Ishikawa (cell line): ENCODE results near the gene SMAD2.

Experiments
- CEBPB ChIP-seq: IDR thresholded peaks from 2 replicates; pipeline ENCODE4 v1.6.1; 2012
- CREB1 ChIP-seq: IDR thresholded peaks from 2 replicates; pipeline ENCODE4 v1.6.1; 2012; ENCODE audit warnings: low read depth
- EGR1 ChIP-seq: IDR thresholded peaks from 2 replicates; pipeline ENCODE4 v1.6.1; 2012
- EP300 ChIP-seq: IDR thresholded peaks from 2 replicates; pipeline ENCODE4 v1.6.1; 2012; ENCODE audit warnings: borderline replicate concordance
- FOXM1 ChIP-seq: IDR thresholded peaks from 2 replicates; pipeline ENCODE4 v1.6.1; 2012; ENCODE audit warnings: low read depth, borderline replicate concordance
- MAX ChIP-seq: IDR thresholded peaks from 2 replicates; pipeline ENCODE4 v1.6.1; 2012
- NFIC ChIP-seq: IDR thresholded peaks from 2 replicates; pipeline ENCODE4 v1.6.1; 2012
- RAD21 ChIP-seq: IDR thresholded peaks from 2 replicates; pipeline ENCODE4 v1.6.1; 2012; ENCODE audit warnings: low read depth
- REST ChIP-seq: IDR thresholded peaks from 2 replicates; pipeline ENCODE4 v1.6.1; 2012; ENCODE audit warnings: low read depth, mild to moderate bottlenecking
- TAF1 ChIP-seq: IDR thresholded peaks from 2 replicates; pipeline ENCODE4 v1.6.1; 2012; ENCODE audit warnings: low read depth, mild to moderate bottlenecking
- TCF12 ChIP-seq: IDR thresholded peaks from 2 replicates; pipeline ENCODE4 v1.6.1; 2012; ENCODE audit warnings: low read depth
- TEAD4 ChIP-seq: IDR thresholded peaks from 2 replicates; pipeline ENCODE4 v1.6.1; 2012
- YY1 ChIP-seq: IDR thresholded peaks from 2 replicates; pipeline ENCODE4 v1.6.1; 2012; ENCODE audit warnings: low read depth
- ZBTB7A ChIP-seq: IDR thresholded peaks from 2 replicates; pipeline ENCODE4 v1.6.1; 2012; ENCODE audit warnings: low read depth
- TF ChIP-seq, protein P1 (sequence below): IDR thresholded peaks from 2 replicates; pipeline ENCODE4 v1.6.1; 2012

The SMAD2 gene

GRCh38 chr18:47912343-47912742, 18.1 kb downstream of the SMAD2 start:
- no peak for TF ChIP-seq EP300
- TF ChIP-seq YY1, result no peak
- TF ChIP-seq ZBTB7A, result no peak
- no peak for TF ChIP-seq REST
- TF ChIP-seq TAF1, result no peak

DNA sequence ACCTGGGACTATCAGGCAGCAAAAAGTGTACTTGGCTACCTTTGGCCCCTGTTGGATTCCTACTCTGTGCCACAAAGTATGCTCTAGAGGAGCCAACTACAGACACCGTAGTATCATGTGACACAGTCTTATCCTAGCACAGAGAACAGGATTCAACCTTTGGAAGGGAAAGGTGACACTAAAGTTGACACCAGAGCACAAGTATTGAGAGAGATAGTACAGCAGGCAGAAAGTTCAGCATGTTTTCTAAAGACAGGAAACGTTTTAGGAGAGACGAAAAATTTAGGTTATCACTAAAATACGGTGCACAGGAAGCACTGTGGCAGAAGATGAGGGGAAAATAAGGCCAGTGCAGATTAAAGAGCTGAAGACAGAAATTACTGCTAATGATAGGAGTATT, 18.6 kb downstream of the SMAD2 start:
- no peak for TF ChIP-seq TEAD4
- no peak for TF ChIP-seq RAD21
- no peak for TF ChIP-seq CEBPB
- no peak for TF ChIP-seq EGR1
- TF ChIP-seq REST, result no peak
- no peak for TF ChIP-seq NFIC
- TF ChIP-seq MAX, result no peak
- no peak for TF ChIP-seq YY1
- TF ChIP-seq ZBTB7A, result no peak
- no peak for TF ChIP-seq EP300
- no peak for TF ChIP-seq TAF1
- TF ChIP-seq, protein P1, sequence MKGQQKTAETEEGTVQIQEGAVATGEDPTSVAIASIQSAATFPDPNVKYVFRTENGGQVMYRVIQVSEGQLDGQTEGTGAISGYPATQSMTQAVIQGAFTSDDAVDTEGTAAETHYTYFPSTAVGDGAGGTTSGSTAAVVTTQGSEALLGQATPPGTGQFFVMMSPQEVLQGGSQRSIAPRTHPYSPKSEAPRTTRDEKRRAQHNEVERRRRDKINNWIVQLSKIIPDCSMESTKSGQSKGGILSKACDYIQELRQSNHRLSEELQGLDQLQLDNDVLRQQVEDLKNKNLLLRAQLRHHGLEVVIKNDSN, result no peak

GRCh38 chr18:47909484-47909883, 21.0 kb downstream of the SMAD2 start:
- TF ChIP-seq NFIC, result no peak
- no peak for TF ChIP-seq TAF1

DNA sequence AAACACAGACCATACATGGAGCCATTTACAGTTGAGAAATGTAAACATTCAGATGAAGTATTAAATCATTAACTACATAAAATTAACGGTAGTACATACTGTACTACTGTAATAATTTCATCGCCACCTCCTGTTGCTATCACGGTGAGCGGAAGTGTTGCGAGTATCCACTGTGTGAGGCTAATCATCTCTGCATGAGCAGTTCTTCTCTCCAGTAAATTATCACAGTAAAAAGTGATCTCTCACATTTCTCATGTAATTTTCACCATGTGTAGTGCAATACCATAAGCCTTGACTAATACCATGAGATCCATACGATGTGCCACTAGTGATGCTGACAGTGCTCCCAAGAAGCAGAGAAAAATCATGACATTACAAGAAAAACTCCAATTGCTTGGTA, 21.9 kb downstream of the SMAD2 start:
- TF ChIP-seq EP300 (no peak), EGR1 (no peak), MAX (no peak), ZBTB7A (no peak), REST (no peak), TEAD4 (no peak), FOXM1 (no peak), RAD21 (no peak), TCF12 (no peak), YY1 (no peak), TAF1 (no peak), CREB1 (no peak), NFIC (no peak), CEBPB (no peak)
- TF ChIP-seq, protein P1, result no peak

DNA sequence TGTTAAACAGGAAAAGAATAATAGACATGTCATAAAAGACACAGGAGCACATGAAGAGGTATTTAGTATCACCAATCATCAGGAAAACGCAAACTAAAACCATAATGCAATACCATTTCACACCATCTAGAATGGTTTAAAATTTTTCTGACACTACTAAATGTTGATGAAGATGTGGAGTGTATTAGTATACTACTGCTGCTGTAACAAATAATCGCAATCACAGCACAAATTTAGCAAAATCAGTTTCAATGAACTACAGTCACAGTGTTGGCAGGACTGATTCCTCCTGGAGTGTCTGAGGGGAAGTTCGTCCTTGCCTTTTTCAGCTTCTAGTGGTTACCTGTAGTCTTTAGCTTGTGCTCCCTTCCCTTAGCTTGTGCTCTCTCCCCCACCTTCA, 24.1 kb downstream of the SMAD2 start:
- TF ChIP-seq NFIC, result no peak
- TF ChIP-seq FOXM1, result no peak
- no peak for TF ChIP-seq EP300
- no peak for TF ChIP-seq REST
- TF ChIP-seq, protein P1, result no peak
- TF ChIP-seq CEBPB, result no peak
- no peak for TF ChIP-seq RAD21
- no peak for TF ChIP-seq CREB1
- no peak for TF ChIP-seq TCF12
- no peak for TF ChIP-seq TAF1
- no peak for TF ChIP-seq YY1
- TF ChIP-seq MAX, result no peak
- no peak for TF ChIP-seq ZBTB7A
